ENCODE data around the gene TPD52L2.

DNA sequence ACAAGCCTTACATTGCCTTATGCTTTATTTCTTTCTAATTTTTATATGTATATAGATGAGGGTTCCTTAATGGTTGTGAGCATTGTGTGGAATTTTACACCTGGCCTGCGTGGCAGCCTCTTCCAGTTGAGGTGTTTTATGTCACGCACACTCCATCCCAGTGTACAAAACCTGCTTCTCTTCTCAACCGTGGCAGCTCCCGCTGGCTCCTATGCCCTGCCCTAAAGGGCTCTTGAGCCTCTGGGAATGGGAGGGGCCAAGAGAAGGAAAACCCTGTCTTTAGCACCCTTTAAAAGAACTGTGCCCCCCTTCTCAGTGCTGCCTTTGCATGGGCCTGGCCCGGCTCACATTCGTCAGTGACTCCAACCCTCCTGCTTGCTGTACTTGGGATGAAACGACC is 25.5 kb downstream of the TPD52L2 start:
- TF ChIP-seq, protein P1, sequence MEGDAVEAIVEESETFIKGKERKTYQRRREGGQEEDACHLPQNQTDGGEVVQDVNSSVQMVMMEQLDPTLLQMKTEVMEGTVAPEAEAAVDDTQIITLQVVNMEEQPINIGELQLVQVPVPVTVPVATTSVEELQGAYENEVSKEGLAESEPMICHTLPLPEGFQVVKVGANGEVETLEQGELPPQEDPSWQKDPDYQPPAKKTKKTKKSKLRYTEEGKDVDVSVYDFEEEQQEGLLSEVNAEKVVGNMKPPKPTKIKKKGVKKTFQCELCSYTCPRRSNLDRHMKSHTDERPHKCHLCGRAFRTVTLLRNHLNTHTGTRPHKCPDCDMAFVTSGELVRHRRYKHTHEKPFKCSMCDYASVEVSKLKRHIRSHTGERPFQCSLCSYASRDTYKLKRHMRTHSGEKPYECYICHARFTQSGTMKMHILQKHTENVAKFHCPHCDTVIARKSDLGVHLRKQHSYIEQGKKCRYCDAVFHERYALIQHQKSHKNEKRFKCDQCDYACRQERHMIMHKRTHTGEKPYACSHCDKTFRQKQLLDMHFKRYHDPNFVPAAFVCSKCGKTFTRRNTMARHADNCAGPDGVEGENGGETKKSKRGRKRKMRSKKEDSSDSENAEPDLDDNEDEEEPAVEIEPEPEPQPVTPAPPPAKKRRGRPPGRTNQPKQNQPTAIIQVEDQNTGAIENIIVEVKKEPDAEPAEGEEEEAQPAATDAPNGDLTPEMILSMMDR (IDR thresholded peaks at IDR 0.05) = no peak
- no peak for TF ChIP-seq POLR2A (IDR thresholded peaks at IDR 0.05)
